HCT116 (cell line): ENCODE measurements around the gene ADAT3. TPM values are rescaled to one million over a fixed set of nuclear protein-coding genes. Genes with fewer than 3 reads are reported as not detected.

Source experiments
- ATAC-seq: fragments of 200-7000 bp; cut with Tn5 transposase; 2 replicates; pipeline ENCODE4 v1.9.1; 2020; ENCODE audit warnings: mild to moderate bottlenecking, moderate library complexity
- BruUV-seq: library from RNA; stranded (reverse); fragments of 400-500 nt; replicated peaks from 2 replicates; lab custom pipeline; 2021; lab: Mats Ljungman, UMichigan
- CTCF ChIA-PET: fragments of 300-600 bp; sonication (Branson Sonifier 250); formaldehyde crosslinking; loops from one replicate; lab custom pipeline; 2021; ENCODE audit warnings: antibody characterized with exemption; lab: Charles Lee
- POLR2A ChIA-PET: fragments of 300-600, 350-600 bp; sonication (Branson Sonifier 250); formaldehyde crosslinking; loops from one replicate; lab custom pipeline; 2021; ENCODE audit warnings: antibody characterized with exemption; lab: Charles Lee
- RAD21 ChIA-PET, 2 experiments: fragments of 300-600 bp; sonication (Branson Sonifier 250); formaldehyde crosslinking; loops; one replicate each; lab custom pipeline; 2023; ENCODE audit warnings: low total read pairs in 2 of 2; ENCODE audit not compliant: uncharacterized antibody in 2 of 2, unreplicated experiment in 2 of 2, low non-redundant PET in 1 of 2; lab: Charles Lee
- DNase-seq: peaks from one replicate; pipeline ENCODE4 v3.0.0-alpha.2; 2010; ENCODE audit warnings: low read depth, low spot score
- H2AFZ ChIP-seq: fragments of 200-600 bp; shearing (Covaris generic), sonication (generic); 2 replicates; pipeline ENCODE4 v1.6.1; 2017; ENCODE audit warnings: low read depth, mixed run types, mixed read lengths, antibody characterized with exemption, low read length; ENCODE audit not compliant: poor library complexity, severe bottlenecking
- H3K27ac ChIP-seq: 2 replicates; pipeline ENCODE4 v1.5.1; 2012; ENCODE audit warnings: low read depth, low read length
- H3K27me3 ChIP-seq: fragments of 200-600 bp; sonication (generic); 2 replicates; pipeline ENCODE4 v1.6.1; 2016; ENCODE audit warnings: mixed run types, low read length, mixed read lengths; ENCODE audit not compliant: insufficient read depth
- H3K36me3 ChIP-seq, 2 experiments: fragments of 200-500 bp in 1 of 2; fragments of 200-600 bp in 1 of 2; sonication (Bioruptor generic) in 1 of 2; sonication (generic) in 1 of 2; 2 replicates each; pipeline versions ENCODE4 v1.5.1 to v1.6.1; 2014 to 2016; ENCODE audit warnings: low read length in 2 of 2, inconsistent platforms in 1 of 2, mixed read lengths in 1 of 2, mixed run types in 1 of 2; ENCODE audit not compliant: insufficient read depth in 2 of 2, control insufficient read depth in 1 of 2
- H3K4me1 ChIP-seq, 2 experiments: fragments of 200-600 bp in 1 of 2; sonication (generic) in 1 of 2; 2 replicates each; pipeline versions ENCODE4 v1.5.1 to v1.6.1; 2012 to 2017; ENCODE audit warnings: low read length in 2 of 2, inconsistent platforms in 1 of 2, mild to moderate bottlenecking in 1 of 2, mixed read lengths in 1 of 2, mixed run types in 1 of 2, moderate library complexity in 1 of 2; ENCODE audit not compliant: insufficient read depth in 2 of 2, control insufficient read depth in 1 of 2
- H3K4me2 ChIP-seq: fragments of 200-600 bp; sonication (generic); 2 replicates; pipeline ENCODE4 v1.6.1; 2017; ENCODE audit warnings: mixed run types, low read length, mixed read lengths
- H3K4me3 ChIP-seq, 2 experiments: fragments of 200-600 bp in 1 of 2; sonication (generic) in 1 of 2; replicated peaks in 1 of 2; 2 replicates each; pipeline ENCODE4 v1.5.1; 2011 to 2016; ENCODE audit warnings: low read length in 2 of 2, control low read depth in 1 of 2, low read depth in 1 of 2, mild to moderate bottlenecking in 1 of 2, mixed read lengths in 1 of 2, mixed run types in 1 of 2
- H3K79me2 ChIP-seq: fragments of 200-600 bp; sonication (generic); 2 replicates; pipeline ENCODE4 v1.6.1; 2017; ENCODE audit warnings: mild to moderate bottlenecking, mixed run types, low read length, moderate library complexity, mixed read lengths; ENCODE audit not compliant: insufficient read depth
- H3K9ac ChIP-seq: fragments of 200-600 bp; sonication (generic); 2 replicates; pipeline ENCODE4 v1.6.1; 2016; ENCODE audit warnings: low read length, mixed read lengths
- H3K9me2 ChIP-seq: fragments of 200-600 bp; sonication (generic), shearing (Covaris generic); 2 replicates; pipeline ENCODE4 v1.6.1; 2017; ENCODE audit warnings: mixed run types, mild to moderate bottlenecking, moderate library complexity; ENCODE audit not compliant: insufficient read depth
- H3K9me3 ChIP-seq, 2 experiments: fragments of 200-500 bp in 1 of 2; fragments of 200-600 bp in 1 of 2; sonication (Bioruptor generic) in 1 of 2; sonication (generic) in 1 of 2; 2 replicates each; pipeline ENCODE4 v1.6.1; 2014 to 2017; ENCODE audit warnings: low read length in 2 of 2, mixed read lengths in 2 of 2, inconsistent platforms in 1 of 2, low read depth in 1 of 2, mild to moderate bottlenecking in 1 of 2, mixed run types in 1 of 2, moderate library complexity in 1 of 2; ENCODE audit not compliant: control insufficient read depth in 1 of 2, insufficient read depth in 1 of 2
- H4K20me1 ChIP-seq: fragments of 200-600 bp; sonication (generic), shearing (Covaris generic); 2 replicates; pipeline ENCODE4 v1.6.1; 2017; ENCODE audit warnings: mixed run types, mild to moderate bottlenecking, moderate library complexity; ENCODE audit not compliant: insufficient read depth
- CBX3 ChIP-seq: IDR thresholded peaks from 2 replicates; pipeline ENCODE4 v1.6.1; 2012; ENCODE audit warnings: low read depth
- CEBPB ChIP-seq: IDR thresholded peaks from 2 replicates; pipeline ENCODE4 v1.6.1; 2012; ENCODE audit warnings: low read depth
- EZH2 ChIP-seq: fragments of 200-600 bp; sonication (generic); IDR thresholded peaks from 2 replicates; pipeline ENCODE4 v1.6.1; 2017; ENCODE audit warnings: antibody characterized with exemption, mixed run types
- SP1 ChIP-seq: IDR thresholded peaks from 2 replicates; pipeline ENCODE4 v1.6.1; 2012; ENCODE audit warnings: low read depth
- SRF ChIP-seq: IDR thresholded peaks from 2 replicates; pipeline ENCODE4 v1.6.1; 2012; ENCODE audit warnings: low read depth
- TCF7L2 ChIP-seq: IDR thresholded peaks from 2 replicates; pipeline ENCODE4 v1.7.0; 2011; ENCODE audit warnings: borderline replicate concordance, inconsistent platforms; ENCODE audit not compliant: insufficient read depth, insufficient read length; ENCODE audit errors: extremely low read depth
- YY1 ChIP-seq: IDR thresholded peaks from 2 replicates; pipeline ENCODE4 v1.6.1; 2011; ENCODE audit warnings: low read length, low read depth, moderate library complexity, mild to moderate bottlenecking; ENCODE audit not compliant: insufficient replicate concordance; ENCODE audit errors: extremely low read depth
- intact Hi-C: fragments of 100-400 bp; cut with micrococcal nuclease; formaldehyde crosslinking; loops from 2 replicates; pipeline ENCODE4 v1.10.0; 2022
- total RNA-seq: library from RNA; stranded (reverse); gene quantifications from one replicate; pipeline ENCODE4 v1.2.1, GENCODE V29; 2021; ENCODE audit not compliant: unreplicated experiment

ADAT3 gene
- total RNA-seq, 1 experiment from 2014 or later = 15.9 TPM

DNA sequence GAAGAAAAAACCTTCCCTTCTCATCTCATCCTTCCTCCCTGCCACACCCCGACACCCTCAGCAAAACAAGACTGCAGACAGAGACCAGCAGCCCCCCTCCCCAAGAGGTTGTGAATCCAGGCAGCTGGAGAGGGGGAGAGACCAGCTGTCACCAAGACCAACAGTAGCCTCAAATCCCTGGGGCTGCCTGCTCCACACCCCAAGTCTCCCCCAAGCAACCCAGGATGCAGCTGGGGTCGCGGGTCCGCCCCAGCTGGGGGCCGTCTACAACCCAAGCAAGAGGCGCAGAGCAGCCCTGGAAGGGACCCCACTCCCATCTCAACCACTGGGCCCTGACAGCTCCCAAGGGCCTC lies 48.9 kb upstream of the ADAT3 start:
- POLR2A ChIA-PET = no interaction called here
- H3K36me3 ChIP-seq = peaks cover 0 to 7% of the 10 kb centered on the region in 2 experiments; a peak in 1 of 4 replicates
- H3K4me2 ChIP-seq = peak overlapping the region; percentile 83
- H2AFZ ChIP-seq = no peak overlapping the region
- no TSS peak for BruUV-seq
- TF ChIP-seq SP1 (no peak), EZH2 (no peak), TCF7L2 (no peak), SRF (no peak)
- CTCF ChIA-PET = no interaction called here
- peaks cover 83 to 93% of the 10 kb centered on the region in 2 experiments for H3K4me1 ChIP-seq
- H3K79me2 ChIP-seq = peaks cover 96% of the 10 kb centered on the region
- RAD21 ChIA-PET = no interaction called here
- intact Hi-C loops = no loop called here
- H3K27ac ChIP-seq = peak overlapping the region; percentile 88
- no peak overlapping the region for H3K4me3 ChIP-seq
- peaks cover 7% of the 10 kb centered on the region; the same call in 1 of the 2 replicates for H4K20me1 ChIP-seq
- no peaks in the 10 kb centered on the region for H3K9me3 ChIP-seq
- no peak for DNase-seq
- no peaks in the 10 kb centered on the region for H3K27me3 ChIP-seq
- peak overlapping the region; percentile 53 for H3K9ac ChIP-seq
- ATAC-seq = no peak
- no peaks in the 10 kb centered on the region for H3K9me2 ChIP-seq

DNA sequence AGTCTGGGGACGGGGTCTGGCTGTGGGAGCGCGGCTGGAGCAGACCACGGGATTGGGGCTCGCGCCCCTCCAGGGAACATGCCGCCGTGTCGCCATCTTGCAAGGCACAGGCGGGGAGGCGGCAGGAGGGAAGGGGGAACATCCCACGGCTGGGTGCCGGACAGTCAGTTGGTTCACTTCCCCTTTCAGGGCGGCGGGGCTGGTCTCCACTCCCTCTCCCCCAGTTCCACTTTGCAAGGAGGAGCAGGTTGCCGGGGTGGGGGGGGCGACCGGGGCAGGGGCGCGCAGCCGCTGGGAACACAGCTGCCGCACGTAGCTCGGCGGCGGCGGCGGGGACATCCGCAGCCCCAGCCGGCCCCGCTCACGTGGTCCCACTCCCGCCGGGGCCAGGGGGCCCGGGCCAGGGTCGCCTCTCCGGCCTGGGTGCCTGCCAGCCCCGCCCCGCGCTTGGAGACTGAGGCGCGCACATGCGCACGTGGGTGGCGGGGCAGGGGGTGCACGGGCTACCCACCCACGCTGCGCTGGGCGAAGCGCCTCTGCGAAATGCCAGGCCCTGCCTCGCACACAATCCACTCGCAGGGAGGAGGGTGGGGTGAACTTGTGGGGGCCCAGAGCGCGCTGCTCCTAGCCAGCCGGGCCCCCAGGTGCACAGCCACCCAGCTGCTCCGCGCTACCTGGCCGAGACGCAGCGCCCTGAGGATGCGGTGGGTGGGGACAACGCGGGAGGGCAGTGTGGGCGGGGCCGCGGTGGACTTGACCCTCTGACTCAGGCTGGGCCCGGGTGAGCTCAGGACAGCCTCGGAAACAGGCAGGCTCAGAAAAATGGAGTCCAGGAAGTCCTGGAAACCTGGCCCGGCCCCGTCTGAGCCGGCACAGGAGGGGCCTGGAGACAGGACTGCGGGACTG lies 48.2 kb upstream of the ADAT3 start:
- ATAC-seq (peak; percentile 43), DNase-seq (no peak)
- Histone ChIP-seq H3K4me2 (peak overlapping the region; percentile 91), H3K4me3 (peak overlapping the region; percentile 2 to 37; a peak in 2 of 4 replicates), H4K20me1 (peaks cover 7% of the 10 kb centered on the region; the same call in 1 of the 2 replicates), H3K27ac (peak overlapping the region; percentile 88), H3K9me2 (no peaks in the 10 kb centered on the region), H3K9me3 (no peaks in the 10 kb centered on the region), H2AFZ (no peak overlapping the region), H3K36me3 (peaks cover 0 to 10% of the 10 kb centered on the region in 2 experiments; a peak in 1 of 4 replicates), H3K79me2 (peaks cover 100% of the 10 kb centered on the region), H3K9ac (peak overlapping the region; percentile 52), H3K4me1 (peaks cover 86 to 99% of the 10 kb centered on the region in 2 experiments), H3K27me3 (no peaks in the 10 kb centered on the region)
- no TSS peak for BruUV-seq
- intact Hi-C loops = no loop called here
- RAD21 ChIA-PET = no interaction called here
- CTCF ChIA-PET = interaction anchor here (0.8 to 1.4 kb wide), 2 partner anchors 8 to 19 kb away, joined by 3 to 4 read pairs; no protein-coding TSS in a partner anchor
- no peak for TF ChIP-seq CEBPB
- TF ChIP-seq YY1 = peak; percentile 28
- TF ChIP-seq CBX3 = no peak
- POLR2A ChIA-PET = interaction anchor here (0.6 to 1.4 kb wide), 2 partner anchors 8 to 17 kb away, joined by 3 read pairs; partner anchors contain the start of gene REXO1
